Psoas muscle (tissue), 8 donors: Measurements from ENCODE around the gene DNAL4. TPM values are rescaled to one million over a fixed set of nuclear protein-coding genes. Genes with fewer than 3 reads are reported as not detected.

Experiments used
- ATAC-seq, 4 donors: fragments of 200-7000 bp; cut with Tn5 transposase; one replicate each; pipeline ENCODE4 v1.9.1; 2020; ENCODE audit warnings: moderate library complexity in 3 of 4, mild to moderate bottlenecking in 2 of 4
- DNase-seq, 2 donors: peaks; one replicate each; pipeline ENCODE4 v3.0.0-alpha.2; 2020
- H3K27ac ChIP-seq: fragments of 200-600 bp; one replicate; pipeline ENCODE4 v1.8.0; 2022
- H3K27me3 ChIP-seq, 3 donors: fragments of 200-600 bp in 1 of 3; one replicate each; pipeline versions ENCODE4 v1.6.1 to v1.8.0; 2013 to 2022; ENCODE audit warnings: low read length in 2 of 3, mild to moderate bottlenecking in 2 of 3, moderate library complexity in 1 of 3; ENCODE audit not compliant: insufficient read depth in 3 of 3
- H3K36me3 ChIP-seq, 2 donors: fragments of 200-600 bp in 1 of 2; one replicate each; pipeline versions ENCODE4 v1.6.1 to v1.8.0; 2013 to 2022; ENCODE audit warnings: low read depth in 1 of 2, mild to moderate bottlenecking in 1 of 2, moderate library complexity in 1 of 2; ENCODE audit not compliant: insufficient read depth in 1 of 2
- H3K4me1 ChIP-seq: fragments of 200-600 bp; one replicate; pipeline ENCODE4 v1.8.0; 2022
- H3K4me3 ChIP-seq: fragments of 200-600 bp; one replicate; pipeline ENCODE4 v1.8.0; 2022; ENCODE audit warnings: mild to moderate bottlenecking
- H3K9me3 ChIP-seq: fragments of 200-600 bp; one replicate; pipeline ENCODE4 v1.8.0; 2022
- WGBS, 3 donors: extraction: QIAGEN DNeasy Blood & Tissue Kit; methylation state at CpG; one replicate each; pipeline versions ENCODE4 v1.1.6 to v1.1.7; 2013; 5-methylcytosine and 5-hydroxymethylcytosine counted together
- intact Hi-C, 2 donors: fragments of 100-400 bp; cut with DNase I; formaldehyde crosslinking; loops; one replicate each; pipeline versions ENCODE4 v1.11.0 to v1.14.2; 2022
- polyA plus RNA-seq, 3 donors: library from polyadenylated mRNA; stranded (reverse); fragments of 200-250 nt; gene quantifications; one replicate each; pipeline ENCODE4 v1.2.3, GENCODE V29; 2013
- total RNA-seq, 4 donors: library from RNA; stranded (reverse); fragmentation: NEBNext Ultra II Directional in 2 of 4; extraction: Animal tissue kit (Norgen Biotek cat#: 25700) in 2 of 4; gene quantifications; one replicate each; pipeline versions ENCODE4 v1.2.1 to v1.2.4, GENCODE V29; 2021 to 2023
- TF ChIP-seq, protein P1 (sequence below): fragments of 200-600 bp; IDR thresholded peaks from one replicate; pipeline ENCODE4 v1.8.0; 2022; ENCODE audit warnings: antibody characterized with exemption
- donor health status: healthy with polysubstance abuse.
- donor health status: DM: no; HTN: no; CAD: no; lungs with moderate emphysema.
- donor health status: Bipolar disorder and iron deficiency.
- donor health status: healthy.
- donor health status: DM: yes; HTN: yes; CAD: no.
- donor health status: DM: no; HTN: no; CAD: no.
- donor health status: DM: no; HTN: no; CAD: no.
- donor health status: DM: yes; HTN: yes; CAD: no.

DNAL4 gene
- total and polyA plus RNA-seq, 7 donors, result 3.5 to 13.9 (median 5.8) TPM

DNA sequence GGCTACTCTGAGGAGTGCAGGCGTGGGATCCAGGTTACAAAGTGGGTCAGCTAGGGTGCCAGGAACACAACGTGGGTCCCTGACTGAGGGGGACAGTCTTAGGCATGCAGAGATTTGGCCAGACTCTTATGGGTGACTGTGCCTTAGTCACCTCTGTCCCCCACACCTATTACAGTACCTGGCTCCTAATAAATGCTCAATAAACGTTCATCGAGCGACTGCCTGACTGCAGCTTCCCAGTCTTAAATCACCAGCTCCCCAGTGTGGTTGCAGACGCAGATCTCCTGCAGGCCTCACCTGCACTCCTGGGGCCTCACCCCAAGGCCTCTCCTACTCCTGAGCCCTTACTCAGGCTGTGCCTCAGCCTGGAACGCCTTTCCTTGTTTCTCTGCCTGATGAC lies 34.9 kb downstream of the DNAL4 start:
- WGBS, 3 donors, result 87 to 90% (median 88%) methylated on average over 7 of the region's 7 CpGs
- intact Hi-C loops, result no loop called here

DNA sequence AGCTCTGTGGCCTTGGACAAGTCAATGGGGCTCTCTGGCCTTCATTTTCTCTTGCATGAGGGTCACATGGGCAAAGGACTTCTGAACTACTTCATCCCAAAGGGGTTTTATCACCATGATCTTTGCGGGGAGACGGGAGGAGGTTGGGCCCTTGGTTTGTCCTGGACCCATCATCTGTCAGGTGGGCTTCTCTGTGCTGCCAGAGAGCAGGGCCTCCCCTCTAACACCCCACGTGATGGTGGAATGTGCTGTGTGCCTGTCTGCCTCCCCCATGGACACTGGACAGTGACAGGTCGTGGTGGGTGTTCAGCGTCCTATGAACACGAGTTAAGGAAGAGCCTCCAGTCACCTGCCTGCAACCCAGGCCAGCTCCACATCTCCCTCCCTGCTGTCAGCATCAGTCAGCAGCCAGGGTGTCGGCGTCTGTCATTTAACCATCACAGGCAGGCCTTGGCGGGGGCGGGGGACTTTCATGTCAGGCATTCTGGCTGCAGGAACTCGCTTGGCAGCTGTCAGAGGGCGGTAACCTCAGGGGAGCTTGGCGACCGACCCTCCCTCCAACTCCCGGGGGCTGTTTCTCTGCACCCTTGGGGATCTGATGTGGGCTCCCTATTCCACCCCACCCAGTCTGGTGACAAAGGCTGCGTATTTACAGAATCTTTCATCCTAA lies 35.5 kb downstream of the DNAL4 start:
- Histone ChIP-seq H3K4me3 (no peak overlapping the region), H3K36me3 (peaks cover 0 to 4% of the 10 kb centered on the region in 2 donors), H3K4me1 (peaks cover 14% of the 10 kb centered on the region), H3K27me3 (no peaks in the 10 kb centered on the region), H3K27ac (no peak overlapping the region), H3K9me3 (no peaks in the 10 kb centered on the region)
- DNase-seq (peak in 1 of 2 donors; percentile 47), ATAC-seq (no peak)
- intact Hi-C loops, result no loop called here
- WGBS, 3 donors, result 74 to 80% (median 77%) methylated on average over 16 of the region's 16 CpGs
- TF ChIP-seq, protein P1, sequence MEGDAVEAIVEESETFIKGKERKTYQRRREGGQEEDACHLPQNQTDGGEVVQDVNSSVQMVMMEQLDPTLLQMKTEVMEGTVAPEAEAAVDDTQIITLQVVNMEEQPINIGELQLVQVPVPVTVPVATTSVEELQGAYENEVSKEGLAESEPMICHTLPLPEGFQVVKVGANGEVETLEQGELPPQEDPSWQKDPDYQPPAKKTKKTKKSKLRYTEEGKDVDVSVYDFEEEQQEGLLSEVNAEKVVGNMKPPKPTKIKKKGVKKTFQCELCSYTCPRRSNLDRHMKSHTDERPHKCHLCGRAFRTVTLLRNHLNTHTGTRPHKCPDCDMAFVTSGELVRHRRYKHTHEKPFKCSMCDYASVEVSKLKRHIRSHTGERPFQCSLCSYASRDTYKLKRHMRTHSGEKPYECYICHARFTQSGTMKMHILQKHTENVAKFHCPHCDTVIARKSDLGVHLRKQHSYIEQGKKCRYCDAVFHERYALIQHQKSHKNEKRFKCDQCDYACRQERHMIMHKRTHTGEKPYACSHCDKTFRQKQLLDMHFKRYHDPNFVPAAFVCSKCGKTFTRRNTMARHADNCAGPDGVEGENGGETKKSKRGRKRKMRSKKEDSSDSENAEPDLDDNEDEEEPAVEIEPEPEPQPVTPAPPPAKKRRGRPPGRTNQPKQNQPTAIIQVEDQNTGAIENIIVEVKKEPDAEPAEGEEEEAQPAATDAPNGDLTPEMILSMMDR, result no peak

More for the DNA sequence above, 34.9 kb downstream of the DNAL4 start:
- no peak overlapping the region for H3K4me3 ChIP-seq
- no peaks in the 10 kb centered on the region for H3K9me3 ChIP-seq
- H3K36me3 ChIP-seq, result no peaks in the 10 kb centered on the region
- H3K27me3 ChIP-seq, result no peaks in the 10 kb centered on the region
- H3K27ac ChIP-seq, result no peak overlapping the region
- H3K4me1 ChIP-seq, result peaks cover 10% of the 10 kb centered on the region
- TF ChIP-seq, protein P1, result no peak
- DNase-seq, result no peak
- no peak for ATAC-seq

DNA sequence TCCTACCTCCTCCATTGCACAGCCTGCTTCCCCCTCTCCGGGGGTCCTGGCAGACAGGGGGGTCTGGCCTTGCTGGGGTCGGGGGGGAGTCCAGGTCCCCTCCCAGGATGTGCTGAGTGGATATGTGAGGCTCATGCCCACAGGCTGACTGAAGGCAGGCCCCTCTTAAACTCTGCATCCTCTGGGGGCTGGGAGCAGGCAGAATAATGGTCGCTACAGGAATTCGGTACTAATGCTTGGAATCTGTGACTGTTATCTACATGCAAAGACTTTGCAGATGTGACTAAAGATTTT lies 36.5 kb downstream of the DNAL4 start:
- no peak for DNase-seq
- intact Hi-C loops, result no loop called here
- no peak for ATAC-seq
- TF ChIP-seq, protein P1, result no peak
- peaks cover 24% of the 10 kb centered on the region for H3K4me1 ChIP-seq
- WGBS, 3 donors, result 64 to 86% (median 75%) methylated on average over 4 of the region's 4 CpGs
- no peak overlapping the region for H3K4me3 ChIP-seq
- no peak overlapping the region for H3K27ac ChIP-seq
- no peaks in the 10 kb centered on the region for H3K9me3 ChIP-seq
- H3K27me3 ChIP-seq, result no peaks in the 10 kb centered on the region
- H3K36me3 ChIP-seq, result peaks cover 0 to 14% of the 10 kb centered on the region in 2 donors

DNA sequence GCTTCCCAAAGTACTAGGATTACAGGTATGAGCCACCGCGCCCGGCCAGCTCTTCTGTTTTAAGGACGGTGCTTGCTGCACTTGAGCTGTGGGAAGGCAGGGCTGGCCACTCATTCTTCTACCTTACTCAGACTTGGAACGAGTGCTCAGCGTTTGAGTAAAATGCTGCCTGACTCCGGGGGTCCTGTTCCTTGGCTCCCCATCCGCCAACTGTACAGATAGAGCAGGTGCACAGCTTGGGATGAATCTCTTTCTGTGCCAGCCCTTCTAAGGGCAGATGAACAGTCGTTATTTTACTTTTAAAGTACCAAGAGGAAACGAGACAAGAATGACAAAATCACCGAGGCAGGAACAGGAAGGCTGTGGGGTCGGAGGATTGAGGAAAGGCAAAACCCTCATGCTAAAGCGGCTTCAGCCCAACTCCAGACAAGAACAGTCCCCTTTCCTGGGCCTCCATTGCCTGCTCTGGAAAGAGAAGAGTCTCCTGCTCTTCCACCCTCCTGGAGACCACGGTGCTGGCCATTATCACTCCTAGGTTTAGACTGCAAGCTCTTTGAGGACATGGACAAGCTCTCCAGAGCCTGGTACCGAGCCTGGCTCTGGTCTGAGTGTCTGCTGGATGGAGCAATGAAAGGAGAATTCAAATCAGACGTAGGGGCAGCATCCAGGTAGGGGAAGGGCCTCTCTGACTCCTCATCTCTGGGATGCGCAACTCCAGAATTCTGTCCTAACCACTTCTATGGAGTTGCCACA lies 37.1 kb downstream of the DNAL4 start:
- peaks cover 29% of the 10 kb centered on the region for H3K4me1 ChIP-seq
- TF ChIP-seq, protein P1, result no peak
- intact Hi-C loops, result no loop called here
- ATAC-seq (no peak), DNase-seq (peak in 1 of 2 donors; percentile 57)
- no peaks in the 10 kb centered on the region for H3K27me3 ChIP-seq
- H3K9me3 ChIP-seq, result no peaks in the 10 kb centered on the region
- WGBS, 3 donors, result 53 to 64% (median 57%) methylated on average over 17 of the region's 17 CpGs
- H3K27ac ChIP-seq, result peak overlapping the region; percentile 97
- peaks cover 0 to 19% of the 10 kb centered on the region in 2 donors for H3K36me3 ChIP-seq
- H3K4me3 ChIP-seq, result peak overlapping the region; percentile 77
